GM13976 (cell line): ENCODE results near the gene CABP4.

ENCODE experiments used
- DNase-seq: peaks from one replicate; pipeline ENCODE4 v3.0.0; 2012; ENCODE audit warnings: low spot score
- CTCF ChIP-seq: IDR thresholded peaks from 2 replicates; pipeline ENCODE4 v1.5.1; 2012; ENCODE audit warnings: borderline replicate concordance, mild to moderate bottlenecking; ENCODE audit not compliant: insufficient read depth; ENCODE audit errors: extremely low read depth, missing control alignments, control extremely low read depth
- in situ Hi-C: fragments of 300-500 bp; cut with MboI; formaldehyde crosslinking; loops from one replicate; pipeline ENCODE4 v1.12.0; 2022; ENCODE audit warnings: low sequenced_read_pairs, mixed read lengths, inconsistent platforms; ENCODE audit not compliant: unreplicated experiment

The CABP4 gene

GRCh38 chr11:67409261-67409666, 45.9 kb upstream of the CABP4 start:
- TF ChIP-seq CTCF, result no peak
- DNase-seq, result peak; percentile 83
- in situ Hi-C loops, result no loop called here

- no peak for TF ChIP-seq CTCF
- in situ Hi-C loops, result no loop called here
- no peak for DNase-seq
Measured at GRCh38 chr11:67409781-67410368, 45.3 kb upstream of the CABP4 start.

GRCh38 chr11:67410369-67410831, 44.8 kb upstream of the CABP4 start:
- TF ChIP-seq CTCF, result no peak
- in situ Hi-C loops, result no loop called here
- DNase-seq, result no peak

GRCh38 chr11:67410984-67411784, 44.0 kb upstream of the CABP4 start:
- TF ChIP-seq CTCF, result no peak
- in situ Hi-C loops, result no loop called here
- no peak for DNase-seq

- no peak for DNase-seq
- TF ChIP-seq CTCF, result no peak
- in situ Hi-C loops, result no loop called here
Measured at GRCh38 chr11:67411785-67412152, 43.4 kb upstream of the CABP4 start.

- no peak for TF ChIP-seq CTCF
- DNase-seq, result no peak
- in situ Hi-C loops, result no loop called here
Measured at GRCh38 chr11:67412495-67413179, 42.5 kb upstream of the CABP4 start.
